ENCODE measurements around the gene HINFP. TPM values are rescaled to one million over a fixed set of nuclear protein-coding genes. Genes with fewer than 3 reads are reported as not detected.

HINFP gene
- total and polyA plus RNA-seq, 9 of the 15 experiments (the other 6 are each of a cell fraction or from before 2014, with no cell fraction given), result 13.8 to 34.1 (median 22.5) TPM

DNA sequence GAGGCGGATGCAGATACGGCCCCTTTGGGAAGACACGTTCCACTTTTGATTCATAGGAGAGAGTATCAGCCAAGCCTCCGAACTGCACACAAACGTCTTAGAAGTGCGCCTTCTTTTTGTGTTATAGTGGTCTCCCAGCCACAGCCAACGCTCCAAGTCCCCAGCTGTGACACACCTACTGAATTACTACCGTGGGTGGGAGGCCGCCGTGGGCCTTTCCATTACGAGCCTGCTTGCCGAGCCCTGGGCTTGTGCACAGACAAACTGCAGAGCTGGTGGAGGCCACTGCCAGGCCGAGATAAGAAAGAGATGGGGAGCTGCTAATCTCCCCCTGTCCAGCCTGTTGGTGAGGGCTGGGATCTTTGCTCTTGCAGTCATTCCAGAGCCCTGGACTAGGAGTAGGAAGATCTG is 35.9 kb upstream of the HINFP start (continued):
- TF ChIP-seq, protein P1, sequence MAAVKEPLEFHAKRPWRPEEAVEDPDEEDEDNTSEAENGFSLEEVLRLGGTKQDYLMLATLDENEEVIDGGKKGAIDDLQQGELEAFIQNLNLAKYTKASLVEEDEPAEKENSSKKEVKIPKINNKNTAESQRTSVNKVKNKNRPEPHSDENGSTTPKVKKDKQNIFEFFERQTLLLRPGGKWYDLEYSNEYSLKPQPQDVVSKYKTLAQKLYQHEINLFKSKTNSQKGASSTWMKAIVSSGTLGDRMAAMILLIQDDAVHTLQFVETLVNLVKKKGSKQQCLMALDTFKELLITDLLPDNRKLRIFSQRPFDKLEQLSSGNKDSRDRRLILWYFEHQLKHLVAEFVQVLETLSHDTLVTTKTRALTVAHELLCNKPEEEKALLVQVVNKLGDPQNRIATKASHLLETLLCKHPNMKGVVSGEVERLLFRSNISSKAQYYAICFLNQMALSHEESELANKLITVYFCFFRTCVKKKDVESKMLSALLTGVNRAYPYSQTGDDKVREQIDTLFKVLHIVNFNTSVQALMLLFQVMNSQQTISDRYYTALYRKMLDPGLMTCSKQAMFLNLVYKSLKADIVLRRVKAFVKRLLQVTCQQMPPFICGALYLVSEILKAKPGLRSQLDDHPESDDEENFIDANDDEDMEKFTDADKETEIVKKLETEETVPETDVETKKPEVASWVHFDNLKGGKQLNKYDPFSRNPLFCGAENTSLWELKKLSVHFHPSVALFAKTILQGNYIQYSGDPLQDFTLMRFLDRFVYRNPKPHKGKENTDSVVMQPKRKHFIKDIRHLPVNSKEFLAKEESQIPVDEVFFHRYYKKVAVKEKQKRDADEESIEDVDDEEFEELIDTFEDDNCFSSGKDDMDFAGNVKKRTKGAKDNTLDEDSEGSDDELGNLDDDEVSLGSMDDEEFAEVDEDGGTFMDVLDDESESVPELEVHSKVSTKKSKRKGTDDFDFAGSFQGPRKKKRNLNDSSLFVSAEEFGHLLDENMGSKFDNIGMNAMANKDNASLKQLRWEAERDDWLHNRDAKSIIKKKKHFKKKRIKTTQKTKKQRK (IDR thresholded peaks at IDR 0.05; ENCODE audit: borderline replicate concordance, low read depth, low read length), result no peak
- TF ChIP-seq, protein P2, sequence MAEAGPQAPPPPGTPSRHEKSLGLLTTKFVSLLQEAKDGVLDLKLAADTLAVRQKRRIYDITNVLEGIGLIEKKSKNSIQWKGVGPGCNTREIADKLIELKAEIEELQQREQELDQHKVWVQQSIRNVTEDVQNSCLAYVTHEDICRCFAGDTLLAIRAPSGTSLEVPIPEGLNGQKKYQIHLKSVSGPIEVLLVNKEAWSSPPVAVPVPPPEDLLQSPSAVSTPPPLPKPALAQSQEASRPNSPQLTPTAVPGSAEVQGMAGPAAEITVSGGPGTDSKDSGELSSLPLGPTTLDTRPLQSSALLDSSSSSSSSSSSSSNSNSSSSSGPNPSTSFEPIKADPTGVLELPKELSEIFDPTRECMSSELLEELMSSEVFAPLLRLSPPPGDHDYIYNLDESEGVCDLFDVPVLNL (CRISPR knock-in tag; IDR thresholded peaks at IDR 0.05; ENCODE audit: low read depth), result no peak
- TF ChIP-seq MIER1 (IDR thresholded peaks at IDR 0.05; ENCODE audit: low read depth), result no peak
- TF ChIP-seq, protein P3, sequence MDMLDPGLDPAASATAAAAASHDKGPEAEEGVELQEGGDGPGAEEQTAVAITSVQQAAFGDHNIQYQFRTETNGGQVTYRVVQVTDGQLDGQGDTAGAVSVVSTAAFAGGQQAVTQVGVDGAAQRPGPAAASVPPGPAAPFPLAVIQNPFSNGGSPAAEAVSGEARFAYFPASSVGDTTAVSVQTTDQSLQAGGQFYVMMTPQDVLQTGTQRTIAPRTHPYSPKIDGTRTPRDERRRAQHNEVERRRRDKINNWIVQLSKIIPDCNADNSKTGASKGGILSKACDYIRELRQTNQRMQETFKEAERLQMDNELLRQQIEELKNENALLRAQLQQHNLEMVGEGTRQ (CRISPR knock-in tag; IDR thresholded peaks at IDR 0.05), result no peak
- TF ChIP-seq SMARCB1 (IDR thresholded peaks at IDR 0.05; ENCODE audit: insufficient read length, low read depth), result no peak
- TF ChIP-seq, protein P4, sequence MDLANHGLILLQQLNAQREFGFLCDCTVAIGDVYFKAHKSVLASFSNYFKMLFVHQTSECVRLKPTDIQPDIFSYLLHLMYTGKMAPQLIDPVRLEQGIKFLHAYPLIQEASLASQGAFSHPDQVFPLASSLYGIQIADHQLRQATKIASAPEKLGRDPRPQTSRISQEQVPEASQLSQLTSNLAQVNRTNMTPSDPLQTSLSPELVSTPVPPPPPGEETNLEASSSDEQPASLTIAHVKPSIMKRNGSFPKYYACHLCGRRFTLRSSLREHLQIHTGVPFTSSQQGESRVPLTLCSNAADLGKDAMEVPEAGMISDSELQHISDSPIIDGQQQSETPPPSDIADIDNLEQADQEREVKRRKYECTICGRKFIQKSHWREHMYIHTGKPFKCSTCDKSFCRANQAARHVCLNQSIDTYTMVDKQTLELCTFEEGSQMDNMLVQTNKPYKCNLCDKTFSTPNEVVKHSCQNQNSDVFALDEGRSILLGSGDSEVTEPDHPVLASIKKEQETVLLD (IDR thresholded peaks at IDR 0.05), result no peak; the same call in 1 of the 2 replicates
- TF ChIP-seq, protein P5, sequence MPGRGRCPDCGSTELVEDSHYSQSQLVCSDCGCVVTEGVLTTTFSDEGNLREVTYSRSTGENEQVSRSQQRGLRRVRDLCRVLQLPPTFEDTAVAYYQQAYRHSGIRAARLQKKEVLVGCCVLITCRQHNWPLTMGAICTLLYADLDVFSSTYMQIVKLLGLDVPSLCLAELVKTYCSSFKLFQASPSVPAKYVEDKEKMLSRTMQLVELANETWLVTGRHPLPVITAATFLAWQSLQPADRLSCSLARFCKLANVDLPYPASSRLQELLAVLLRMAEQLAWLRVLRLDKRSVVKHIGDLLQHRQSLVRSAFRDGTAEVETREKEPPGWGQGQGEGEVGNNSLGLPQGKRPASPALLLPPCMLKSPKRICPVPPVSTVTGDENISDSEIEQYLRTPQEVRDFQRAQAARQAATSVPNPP (IDR thresholded peaks at IDR 0.05; ENCODE audit: borderline replicate concordance, insufficient read depth, insufficient read length), result no peak
- TF ChIP-seq ZNF121 (CRISPR knock-in tag; conservative IDR thresholded peaks at IDR 0.05), result no peak
- TF ChIP-seq, protein P6, sequence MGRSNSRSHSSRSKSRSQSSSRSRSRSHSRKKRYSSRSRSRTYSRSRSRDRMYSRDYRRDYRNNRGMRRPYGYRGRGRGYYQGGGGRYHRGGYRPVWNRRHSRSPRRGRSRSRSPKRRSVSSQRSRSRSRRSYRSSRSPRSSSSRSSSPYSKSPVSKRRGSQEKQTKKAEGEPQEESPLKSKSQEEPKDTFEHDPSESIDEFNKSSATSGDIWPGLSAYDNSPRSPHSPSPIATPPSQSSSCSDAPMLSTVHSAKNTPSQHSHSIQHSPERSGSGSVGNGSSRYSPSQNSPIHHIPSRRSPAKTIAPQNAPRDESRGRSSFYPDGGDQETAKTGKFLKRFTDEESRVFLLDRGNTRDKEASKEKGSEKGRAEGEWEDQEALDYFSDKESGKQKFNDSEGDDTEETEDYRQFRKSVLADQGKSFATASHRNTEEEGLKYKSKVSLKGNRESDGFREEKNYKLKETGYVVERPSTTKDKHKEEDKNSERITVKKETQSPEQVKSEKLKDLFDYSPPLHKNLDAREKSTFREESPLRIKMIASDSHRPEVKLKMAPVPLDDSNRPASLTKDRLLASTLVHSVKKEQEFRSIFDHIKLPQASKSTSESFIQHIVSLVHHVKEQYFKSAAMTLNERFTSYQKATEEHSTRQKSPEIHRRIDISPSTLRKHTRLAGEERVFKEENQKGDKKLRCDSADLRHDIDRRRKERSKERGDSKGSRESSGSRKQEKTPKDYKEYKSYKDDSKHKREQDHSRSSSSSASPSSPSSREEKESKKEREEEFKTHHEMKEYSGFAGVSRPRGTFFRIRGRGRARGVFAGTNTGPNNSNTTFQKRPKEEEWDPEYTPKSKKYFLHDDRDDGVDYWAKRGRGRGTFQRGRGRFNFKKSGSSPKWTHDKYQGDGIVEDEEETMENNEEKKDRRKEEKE (IDR thresholded peaks at IDR 0.05; ENCODE audit: borderline replicate concordance in 1 of 2, control insufficient read depth in 1 of 2, low read depth in 2 of 2, low read length in 1 of 2), result no peak
- TF ChIP-seq NCOA4 (IDR thresholded peaks at IDR 0.05; ENCODE audit: partially characterized antibody), result no peak
- no peak for TF ChIP-seq GTF2E2 (tag; IDR thresholded peaks at IDR 0.05)
- no peak for TF ChIP-seq ZFP1 (CRISPR knock-in tag; IDR thresholded peaks at IDR 0.05)
- no peak for TF ChIP-seq SAFB2 (IDR thresholded peaks at IDR 0.05; ENCODE audit: borderline replicate concordance, low read depth, low read length, severe bottlenecking)
- no peak for TF ChIP-seq TFAM (CRISPR knock-in tag; conservative IDR thresholded peaks at IDR 0.05)
